CD14-positive monocyte (primary cell): ENCODE data around the gene SHMT2. TPM values are rescaled to one million over a fixed set of nuclear protein-coding genes. Genes with fewer than 3 reads are reported as not detected.
A peak's percentile ranks its signal among the peaks of the same experiment; 100 is the strongest.

Source experiments
- DNase-seq, 3 donors: peaks; one replicate each; pipeline ENCODE4 v3.0.0-alpha.2; 2011 to 2022
- H2AFZ ChIP-seq: 2 replicates; pipeline ENCODE4 v1.6.0; 2012; ENCODE audit warnings: mild to moderate bottlenecking, low read depth, low read length, inconsistent platforms; ENCODE audit not compliant: insufficient read depth, poor library complexity, severe bottlenecking
- H3K27ac ChIP-seq, 2 donors: 1 replicate in 1 of 2; 2 replicates in 1 of 2; pipeline ENCODE4 v1.5.1; 2012 to 2013; ENCODE audit warnings: low read length in 2 of 2, control low read depth in 1 of 2, inconsistent platforms in 1 of 2, low read depth in 1 of 2, mild to moderate bottlenecking in 1 of 2
- H3K27me3 ChIP-seq, 2 donors: one replicate each; pipeline versions ENCODE4 v1.6.0 to v1.6.1; 2011 to 2013; ENCODE audit warnings: low read length in 2 of 2; ENCODE audit not compliant: control insufficient read depth in 2 of 2, insufficient read depth in 2 of 2
- H3K36me3 ChIP-seq, 2 donors: replicated peaks in 1 of 2; 1 replicate in 1 of 2; 2 replicates in 1 of 2; pipeline versions ENCODE4 v1.5.1 to v1.6.1; 2012 to 2013; ENCODE audit warnings: low read length in 2 of 2, control low read depth in 1 of 2, inconsistent platforms in 1 of 2, mild to moderate bottlenecking in 1 of 2; ENCODE audit not compliant: insufficient read depth in 2 of 2, control insufficient read depth in 1 of 2
- H3K4me1 ChIP-seq, 2 donors: 1 replicate in 1 of 2; 2 replicates in 1 of 2; pipeline versions ENCODE4 v1.5.1 to v1.6.1; 2012 to 2013; ENCODE audit warnings: low read length in 2 of 2, control low read depth in 1 of 2, inconsistent platforms in 1 of 2, mild to moderate bottlenecking in 1 of 2, moderate library complexity in 1 of 2; ENCODE audit not compliant: insufficient read depth in 2 of 2, control insufficient read depth in 1 of 2
- H3K4me2 ChIP-seq: replicated peaks from 2 replicates; pipeline ENCODE3; 2012; ENCODE audit warnings: low read length, moderate library complexity, mild to moderate bottlenecking; ENCODE audit not compliant: poor library complexity, severe bottlenecking; ENCODE audit errors: extremely low read depth
- H3K4me3 ChIP-seq, 3 experiments: fragments of 200-600 bp in 1 of 3; sonication (generic) in 1 of 3; replicated peaks in 1 of 3; 1 replicate in 2 of 3; 2 replicates in 1 of 3; pipeline ENCODE4 v1.5.1; 2011 to 2013; ENCODE audit warnings: low read length in 3 of 3, mild to moderate bottlenecking in 3 of 3, control low read depth in 2 of 3, low read depth in 2 of 3, inconsistent platforms in 1 of 3, moderate library complexity in 1 of 3
- H3K79me2 ChIP-seq: 2 replicates; pipeline ENCODE4 v1.6.0; 2012; ENCODE audit warnings: mild to moderate bottlenecking, control low read depth, inconsistent platforms, low read length, moderate library complexity; ENCODE audit not compliant: insufficient read depth
- H3K9ac ChIP-seq: 2 replicates; pipeline ENCODE4 v1.6.0; 2017; ENCODE audit warnings: low read length, mild to moderate bottlenecking; ENCODE audit not compliant: insufficient read depth, poor library complexity, severe bottlenecking
- H3K9me3 ChIP-seq, 2 donors: replicated peaks in 1 of 2; 1 replicate in 1 of 2; 2 replicates in 1 of 2; pipeline versions ENCODE4 v1.5.1 to v1.6.1; 2012 to 2013; ENCODE audit warnings: low read length in 2 of 2, control low read depth in 1 of 2; ENCODE audit not compliant: control insufficient read depth in 1 of 2, insufficient read depth in 1 of 2
- H4K20me1 ChIP-seq: 2 replicates; pipeline ENCODE4 v1.6.0; 2012; ENCODE audit warnings: mild to moderate bottlenecking, low read length, control low read depth, moderate library complexity; ENCODE audit not compliant: insufficient read depth
- H3K27ac Mint-ChIP-seq, 7 donors: one replicate each; pipeline ENCODE4 v1.8.0; 2020; ENCODE audit warnings: mild to moderate bottlenecking in 7 of 7, mixed read lengths in 7 of 7, moderate library complexity in 6 of 7, inconsistent platforms in 2 of 7
- H3K27me3 Mint-ChIP-seq, 3 donors: one replicate each; pipeline ENCODE4 v1.8.0; 2021 to 2022; ENCODE audit warnings: low read depth in 3 of 3, mild to moderate bottlenecking in 3 of 3, mixed read lengths in 3 of 3, moderate library complexity in 3 of 3, inconsistent platforms in 1 of 3
- H3K36me3 Mint-ChIP-seq, 2 donors: one replicate each; pipeline ENCODE4 v1.8.0; 2020; ENCODE audit warnings: mixed read lengths in 2 of 2, inconsistent platforms in 1 of 2, mild to moderate bottlenecking in 1 of 2
- H3K4me1 Mint-ChIP-seq: one replicate; pipeline ENCODE4 v1.8.0; 2020; ENCODE audit warnings: mild to moderate bottlenecking, mixed read lengths
- H3K4me3 Mint-ChIP-seq, 2 donors: one replicate each; pipeline ENCODE4 v1.8.0; 2020; ENCODE audit warnings: mild to moderate bottlenecking in 2 of 2, mixed read lengths in 2 of 2, moderate library complexity in 1 of 2
- H3K9me3 Mint-ChIP-seq, 7 donors: one replicate each; pipeline ENCODE4 v1.8.0; 2020 to 2022; ENCODE audit warnings: mixed read lengths in 7 of 7, mild to moderate bottlenecking in 6 of 7, moderate library complexity in 6 of 7, inconsistent platforms in 2 of 7
- WGBS: methylation state at CpG from one replicate; pipeline ENCODE4 v1.1.5; 2013; ENCODE audit warnings: missing lambda C conversion rate; ENCODE audit not compliant: insufficient coverage; 5-methylcytosine and 5-hydroxymethylcytosine counted together
- intact Hi-C, 2 donors: fragments of 100-400 bp; cut with micrococcal nuclease; formaldehyde crosslinking; loops; one replicate each; pipeline versions ENCODE4 v1.15.0 to v1.15.1; 2023
- polyA plus RNA-seq, 3 donors: library from polyadenylated mRNA; depleted of rRNA in 1 of 3; unstranded in 2 of 3; stranded (reverse) in 1 of 3; fragments of 300-500 nt in 2 of 3; fragments of >200 nt in 1 of 3; fragmentation: Illumina TruSeq in 2 of 3; gene quantifications; 1 replicate in 2 of 3; 2 replicates in 1 of 3; pipeline ENCODE4 v1.2.3, GENCODE V29; 2012 to 2021
- TF ChIP-seq, protein P1 (sequence below): fragments of 200-600 bp; IDR thresholded peaks from one replicate; pipeline ENCODE4 v1.8.0; 2022; ENCODE audit warnings: antibody characterized with exemption, mild to moderate bottlenecking

Gene SHMT2
- polyA plus RNA-seq, 3 donors = 36.8 to 52.0 (median 39.8) TPM

DNA sequence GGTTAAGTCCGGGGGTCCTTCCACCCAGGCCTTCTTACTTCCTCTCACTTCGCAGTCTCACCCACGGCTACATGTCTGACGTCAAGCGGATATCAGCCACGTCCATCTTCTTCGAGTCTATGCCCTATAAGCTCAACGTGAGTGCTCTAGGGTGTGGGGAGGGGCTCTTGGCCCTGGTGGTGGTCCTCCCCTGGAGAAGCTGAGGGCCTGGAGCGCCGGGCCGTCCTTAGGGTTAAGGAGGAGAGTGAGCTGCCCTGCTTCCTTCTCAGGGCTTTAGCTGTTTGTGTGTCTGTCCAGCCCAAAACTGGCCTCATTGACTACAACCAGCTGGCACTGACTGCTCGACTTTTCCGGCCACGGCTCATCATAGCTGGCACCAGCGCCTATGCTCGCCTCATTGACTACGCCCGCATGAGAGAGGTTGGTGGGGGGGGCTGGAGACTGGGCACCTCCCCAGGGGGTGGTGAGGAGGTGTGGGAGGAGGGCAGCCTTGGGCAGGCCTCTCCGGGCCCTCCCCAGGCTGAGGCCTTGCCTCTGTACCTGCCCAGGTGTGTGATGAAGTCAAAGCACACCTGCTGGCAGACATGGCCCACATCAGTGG, 2.7 kb downstream of the SHMT2 start:
- Histone ChIP-seq H3K4me3 (no peak overlapping the region), H3K36me3 (peaks cover 32 to 39% of the 10 kb centered on the region in 2 donors), H3K79me2 (peaks cover 22% of the 10 kb centered on the region), H3K27ac (no peak overlapping the region), H3K27me3 (peaks cover 21 to 32% of the 10 kb centered on the region in 2 donors), H3K4me2 (no peak overlapping the region), H4K20me1 (peaks cover 41% of the 10 kb centered on the region), H3K9me3 (peaks cover 0 to 15% of the 10 kb centered on the region in 2 donors), H3K9ac (no peak overlapping the region), H3K4me1 (peaks cover 27 to 44% of the 10 kb centered on the region in 2 donors), H2AFZ (no peak overlapping the region)
- no peak for DNase-seq
- Mint-ChIP-seq H3K4me3 (no peak overlapping the region), H3K36me3 (peaks cover 46 to 47% of the 10 kb centered on the region in 2 donors), H3K4me1 (peaks cover 47% of the 10 kb centered on the region), H3K9me3 (peaks cover 0 to 13% (median 3%) of the 10 kb centered on the region in 7 donors), H3K27ac (no peak overlapping the region), H3K27me3 (peaks cover 27 to 44% (median 37%) of the 10 kb centered on the region in 3 donors)
- WGBS = 96% methylated on average over 11 of the region's 19 CpGs
- TF ChIP-seq, protein P1, sequence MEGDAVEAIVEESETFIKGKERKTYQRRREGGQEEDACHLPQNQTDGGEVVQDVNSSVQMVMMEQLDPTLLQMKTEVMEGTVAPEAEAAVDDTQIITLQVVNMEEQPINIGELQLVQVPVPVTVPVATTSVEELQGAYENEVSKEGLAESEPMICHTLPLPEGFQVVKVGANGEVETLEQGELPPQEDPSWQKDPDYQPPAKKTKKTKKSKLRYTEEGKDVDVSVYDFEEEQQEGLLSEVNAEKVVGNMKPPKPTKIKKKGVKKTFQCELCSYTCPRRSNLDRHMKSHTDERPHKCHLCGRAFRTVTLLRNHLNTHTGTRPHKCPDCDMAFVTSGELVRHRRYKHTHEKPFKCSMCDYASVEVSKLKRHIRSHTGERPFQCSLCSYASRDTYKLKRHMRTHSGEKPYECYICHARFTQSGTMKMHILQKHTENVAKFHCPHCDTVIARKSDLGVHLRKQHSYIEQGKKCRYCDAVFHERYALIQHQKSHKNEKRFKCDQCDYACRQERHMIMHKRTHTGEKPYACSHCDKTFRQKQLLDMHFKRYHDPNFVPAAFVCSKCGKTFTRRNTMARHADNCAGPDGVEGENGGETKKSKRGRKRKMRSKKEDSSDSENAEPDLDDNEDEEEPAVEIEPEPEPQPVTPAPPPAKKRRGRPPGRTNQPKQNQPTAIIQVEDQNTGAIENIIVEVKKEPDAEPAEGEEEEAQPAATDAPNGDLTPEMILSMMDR = no peak
- intact Hi-C loops = no loop called here

DNA sequence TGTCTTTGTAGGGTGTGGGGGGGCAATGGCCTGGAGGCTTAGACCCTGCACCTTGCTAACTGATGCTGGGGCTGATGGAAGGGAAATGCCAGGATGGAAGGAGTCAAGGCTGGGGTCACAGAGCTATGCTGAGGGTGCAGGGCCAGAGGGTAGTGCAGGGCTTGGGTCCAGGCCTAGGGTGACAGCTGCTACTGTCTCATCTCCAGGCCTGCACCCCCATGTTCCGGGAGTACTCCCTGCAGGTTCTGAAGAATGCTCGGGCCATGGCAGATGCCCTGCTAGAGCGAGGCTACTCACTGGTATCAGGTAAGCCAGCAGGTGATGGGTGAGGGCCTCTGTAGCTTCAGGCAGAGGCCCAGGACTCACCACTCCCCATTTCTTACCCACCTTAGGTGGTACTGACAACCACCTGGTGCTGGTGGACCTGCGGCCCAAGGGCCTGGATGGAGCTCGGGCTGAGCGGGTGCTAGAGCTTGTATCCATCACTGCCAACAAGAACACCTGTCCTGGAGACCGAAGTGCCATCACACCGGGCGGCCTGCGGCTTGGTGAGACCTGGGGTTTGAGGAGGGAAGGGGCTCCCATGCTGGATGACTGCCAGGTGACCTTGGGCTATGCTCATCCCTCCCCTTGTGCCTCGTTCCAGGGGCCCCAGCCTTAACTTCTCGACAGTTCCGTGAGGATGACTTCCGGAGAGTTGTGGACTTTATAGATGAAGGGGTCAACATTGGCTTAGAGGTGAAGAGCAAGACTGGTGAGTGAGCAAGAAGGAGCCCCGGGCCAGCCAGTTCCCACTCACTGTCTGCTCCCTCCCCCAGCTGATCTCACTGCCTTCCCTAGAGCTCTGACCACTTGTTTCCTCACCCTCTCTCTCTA, 4.1 kb downstream of the SHMT2 start:
- Histone ChIP-seq H3K27me3 (peaks cover 30 to 39% of the 10 kb centered on the region in 2 donors), H3K4me1 (peaks cover 36 to 54% of the 10 kb centered on the region in 2 donors), H3K36me3 (peaks cover 32 to 39% of the 10 kb centered on the region in 2 donors), H3K9me3 (peaks cover 0 to 24% of the 10 kb centered on the region in 2 donors), H3K4me2 (no peak overlapping the region), H4K20me1 (peaks cover 53% of the 10 kb centered on the region), H3K79me2 (peaks cover 22% of the 10 kb centered on the region), H3K4me3 (no peak overlapping the region), H2AFZ (no peak overlapping the region), H3K9ac (no peak overlapping the region), H3K27ac (no peak overlapping the region)
- H3K4me3 Mint-ChIP-seq = no peak overlapping the region
- H3K27me3 Mint-ChIP-seq = peaks cover 32 to 46% (median 38%) of the 10 kb centered on the region in 3 donors
- peaks cover 55% of the 10 kb centered on the region for H3K4me1 Mint-ChIP-seq
- intact Hi-C loops = no loop called here
- peaks cover 46 to 49% of the 10 kb centered on the region in 2 donors for H3K36me3 Mint-ChIP-seq
- DNase-seq = no peak
- WGBS = 100% methylated on average over 2 of the region's 15 CpGs
- TF ChIP-seq, protein P1 = no peak
- H3K9me3 Mint-ChIP-seq = peaks cover 0 to 13% (median 6%) of the 10 kb centered on the region in 7 donors
- peak overlapping the region in 4 of 7 donors; percentile 43 to 86 (median 62) for H3K27ac Mint-ChIP-seq
